GM12878 (cell line): Measurements from ENCODE around the gene MYT1.

ENCODE experiments used
- CBX5 ChIP-seq: sonication (generic); IDR thresholded peaks from 2 replicates; pipeline ENCODE4 v1.6.1; 2016; ENCODE audit warnings: low read depth, moderate library complexity, mild to moderate bottlenecking, inconsistent platforms
- CTCF ChIP-seq, 3 experiments: IDR thresholded peaks in 2 of 3; conservative IDR thresholded peaks in 1 of 3; 2 replicates each; pipeline ENCODE4 v1.5.1; 2011; ENCODE audit warnings: low read depth in 3 of 3, low read length in 3 of 3, mild to moderate bottlenecking in 3 of 3, control low read depth in 2 of 3, moderate library complexity in 2 of 3, inconsistent platforms in 1 of 3, mixed read lengths in 1 of 3; ENCODE audit not compliant: control insufficient read depth in 2 of 3, insufficient read depth in 1 of 3; ENCODE audit errors: extremely low read depth in 1 of 3
- E2F4 ChIP-seq: IDR thresholded peaks from 2 replicates; pipeline ENCODE4 v1.6.1; 2012; ENCODE audit warnings: low read depth, low read length, improper control_type of control experiment
- EZH2 ChIP-seq: IDR thresholded peaks from 2 replicates; pipeline ENCODE4 v1.6.1; 2012; ENCODE audit warnings: low read depth, mild to moderate bottlenecking, control low read depth, inconsistent platforms, low read length, borderline replicate concordance; ENCODE audit not compliant: control insufficient read depth
- FOXK2 ChIP-seq: fragments of 450-650 bp; IDR thresholded peaks from 2 replicates; pipeline ENCODE4 v1.6.1; 2017; ENCODE audit warnings: mild to moderate bottlenecking, moderate library complexity
- FOXM1 ChIP-seq: IDR thresholded peaks from 2 replicates; pipeline ENCODE4 v1.6.1; 2012; ENCODE audit warnings: low read depth, mild to moderate bottlenecking, inconsistent platforms, low read length, moderate library complexity
- MAX ChIP-seq: IDR thresholded peaks from 2 replicates; pipeline ENCODE4 v1.6.1; 2012; ENCODE audit warnings: low read depth, low read length, improper control_type of control experiment
- MXI1 ChIP-seq: fragments of 150-350 bp; IDR thresholded peaks from 2 replicates; pipeline ENCODE4 v1.6.1; 2011; ENCODE audit warnings: low read depth, mild to moderate bottlenecking, inconsistent platforms, low read length, improper control_type of control experiment
- NR2C2 ChIP-seq: IDR thresholded peaks from 2 replicates; pipeline ENCODE4 v1.6.1; 2011; ENCODE audit warnings: borderline replicate concordance, low read depth; ENCODE audit not compliant: control insufficient read depth, insufficient read length
- POLR2AphosphoS5 ChIP-seq: IDR thresholded peaks from 2 replicates; pipeline ENCODE4 v1.6.1; 2011; ENCODE audit warnings: mild to moderate bottlenecking, low read length, inconsistent platforms
- SP1 ChIP-seq: IDR thresholded peaks from one replicate; pipeline ENCODE4 v1.6.1; 2011; ENCODE audit warnings: low read depth, low read length

- TF ChIP-seq NR2C2, result no peak
- TF ChIP-seq E2F4, result no peak
- no peak for TF ChIP-seq MXI1
- TF ChIP-seq POLR2AphosphoS5, result no peak
- TF ChIP-seq SP1, result no peak
- TF ChIP-seq EZH2, result no peak
- no peak for TF ChIP-seq FOXK2
- TF ChIP-seq CTCF (IDR thresholded peaks at IDR 0.05 in 2 of 3, conservative IDR thresholded peaks at IDR 0.05 in 1 of 3; ENCODE audit: control insufficient read depth in 2 of 3, extremely low read depth in 1 of 3, insufficient read depth in 1 of 3, low read depth in 3 of 3, low read length in 3 of 3), result no peak
- no peak for TF ChIP-seq MAX
- TF ChIP-seq FOXM1, result no peak
- TF ChIP-seq CBX5, result no peak
These were observed 35.1 kb downstream of the MYT1 start for GRCh38 chr20:64199395-64199794.
